ENCODE results near the gene INPP5E. TPM values are rescaled to one million over a fixed set of nuclear protein-coding genes. Genes with fewer than 3 reads are reported as not detected.

The INPP5E gene, protein sequence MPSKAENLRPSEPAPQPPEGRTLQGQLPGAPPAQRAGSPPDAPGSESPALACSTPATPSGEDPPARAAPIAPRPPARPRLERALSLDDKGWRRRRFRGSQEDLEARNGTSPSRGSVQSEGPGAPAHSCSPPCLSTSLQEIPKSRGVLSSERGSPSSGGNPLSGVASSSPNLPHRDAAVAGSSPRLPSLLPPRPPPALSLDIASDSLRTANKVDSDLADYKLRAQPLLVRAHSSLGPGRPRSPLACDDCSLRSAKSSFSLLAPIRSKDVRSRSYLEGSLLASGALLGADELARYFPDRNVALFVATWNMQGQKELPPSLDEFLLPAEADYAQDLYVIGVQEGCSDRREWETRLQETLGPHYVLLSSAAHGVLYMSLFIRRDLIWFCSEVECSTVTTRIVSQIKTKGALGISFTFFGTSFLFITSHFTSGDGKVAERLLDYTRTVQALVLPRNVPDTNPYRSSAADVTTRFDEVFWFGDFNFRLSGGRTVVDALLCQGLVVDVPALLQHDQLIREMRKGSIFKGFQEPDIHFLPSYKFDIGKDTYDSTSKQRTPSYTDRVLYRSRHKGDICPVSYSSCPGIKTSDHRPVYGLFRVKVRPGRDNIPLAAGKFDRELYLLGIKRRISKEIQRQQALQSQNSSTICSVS
- total RNA-seq (2013; cell fraction: nucleolus; rRNA removed) = 32.3 and 36.3 TPM in 2 replicates
- total RNA-seq (2014; rRNA removed) = 6.6 and 7.4 TPM in 2 replicates
- total RNA-seq (2014; rRNA removed; fragmentation: Illumina TruSeq; extraction: Trizol) = 3.4 and 3.6 TPM in 2 replicates
- total RNA-seq (2021) = 13.0 and 15.6 TPM in 2 replicates
- 2.8 TPM for polyA plus RNA-seq (2011; ENCODE audit: low read depth)
- 4.6 and 7.1 TPM in 2 replicates for polyA plus RNA-seq (2011; rRNA removed)
- 8.6 and 10.4 TPM in 2 replicates for polyA plus RNA-seq (2011; cell fraction: cytosol; rRNA removed)
- 78.9 and 90.5 TPM in 2 replicates for polyA plus RNA-seq (2011; cell fraction: nucleus; rRNA removed)
- polyA plus RNA-seq (2012) = 8.4 and 9.5 TPM in 2 replicates
- 2.1 and 3.4 TPM in 2 replicates for polyA plus RNA-seq (2014; fragmentation: Illumina TruSeq; extraction: Trizol)
- polyA plus RNA-seq (2014; fragmentation: Nextera tagmentation; extraction: Ambion mirVana) = 1 to 10 TPM in 1 of 2 experiments, under 1 TPM in 1; 0.24 to 1.2 TPM
- polyA plus RNA-seq (2014; rRNA removed) = 14.8 and 16.0 TPM in 2 replicates
- polyA plus RNA-seq (2016; fragmentation: Nextera tagmentation; extraction: Ambion mirVana) = 1 to 10 TPM; 4.7 to 5.9 TPM
- polyA minus RNA-seq (2011; rRNA and poly(A)+ RNA removed) = 4.3 and 8.1 TPM in 2 replicates
- 4.1 and 4.8 TPM in 2 replicates for polyA minus RNA-seq (2011; cell fraction: cytosol; rRNA and poly(A)+ RNA removed)
- polyA minus RNA-seq (2011; cell fraction: nucleus; rRNA and poly(A)+ RNA removed) = 10.2 and 17.1 TPM in 2 replicates
- Bru-seq, nascent RNA = percentile 60 among the genes with signal in this experiment
- BruChase-seq, experiment 1, labeled RNA remaining after a 6-hour chase = percentile 80 among the genes with signal in this experiment
- percentile 76 among the genes with signal in this experiment for BruChase-seq, experiment 2, labeled RNA remaining after a 2-hour chase
- long read RNA-seq, experiment 1, full-length matches to known transcripts = 5 of 6 reads
- long read RNA-seq, experiment 1, partial matches to known transcripts = 1 of 6 reads
- long read RNA-seq, experiment 1, other reads (novel, unspliced or antisense) = 0 of 6 reads
- long read RNA-seq, experiment 2, full-length matches to known transcripts = 2 of 8 reads
- long read RNA-seq, experiment 2, partial matches to known transcripts = 6 of 8 reads
- long read RNA-seq, experiment 2, other reads (novel, unspliced or antisense) = 0 of 8 reads

DNA sequence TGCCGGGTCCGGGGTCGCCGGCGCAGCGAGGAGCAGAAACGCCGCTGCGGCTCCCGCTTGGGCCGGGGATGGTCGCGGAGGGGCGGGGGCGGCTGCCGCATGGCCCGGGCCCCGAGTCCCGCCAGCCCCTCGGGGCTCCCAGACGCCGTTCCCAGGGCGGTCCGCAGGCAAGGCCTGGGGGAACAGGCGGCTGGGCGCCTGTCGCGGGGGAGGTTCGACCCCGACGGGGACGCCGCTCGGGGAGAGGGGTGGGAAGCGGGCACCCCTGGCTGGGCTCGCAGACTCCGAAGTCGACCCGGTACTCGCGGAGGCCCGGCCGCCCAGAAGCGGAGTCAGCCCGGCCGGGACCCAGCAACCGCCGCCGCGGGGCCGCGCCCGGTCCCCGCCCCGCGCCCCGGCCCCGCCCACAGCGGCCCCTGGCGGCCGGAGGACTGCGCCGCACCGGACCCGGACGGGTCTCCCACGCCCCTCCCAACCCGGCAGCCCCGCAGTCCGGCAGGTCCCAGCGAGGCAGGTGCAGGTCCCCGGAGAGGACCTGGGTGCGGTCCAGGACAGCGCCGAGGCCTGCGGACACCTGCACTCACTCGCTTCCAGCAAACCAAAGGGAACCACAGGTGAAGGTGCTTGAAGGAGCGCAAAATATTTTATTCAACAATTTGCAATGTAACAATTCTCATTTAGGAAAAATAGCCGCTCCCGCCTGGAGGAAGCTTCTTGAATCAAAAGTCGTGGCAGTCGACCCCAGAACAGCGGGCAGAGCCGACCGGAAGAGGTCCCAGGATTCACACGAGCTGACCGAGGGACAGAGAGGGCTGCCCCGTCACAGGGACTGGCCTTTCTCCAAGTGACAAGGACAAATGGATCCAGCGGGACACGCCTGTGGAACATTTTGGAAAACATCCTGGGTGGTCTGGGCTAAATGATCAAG, at the start of gene INPP5E:
Gene INPP5E (minus strand): TSS at position 365 of the 928 bp plus-strand sequence. CDS start 426 bp downstream, outside the sequence.
- ChIA-PET CTCF (interaction anchor here (0.6 to 1.8 kb wide), 3 partner anchors 76 to 407 kb away, joined by 3 to 5 read pairs (median 4); partner anchors contain the start of gene DNLZ), POLR2A (interaction anchor here (0.8 to 1.2 kb wide), 3 partner anchors 22 to 44 kb away, joined by 3 to 5 read pairs (median 3); partner anchors contain the start of genes ENTR1 and PMPCA), RAD21 (ENCODE audit: unreplicated experiment) (interaction anchor here (1.1 kb wide), 1 partner anchor 36 kb away, joined by 3 read pairs; no protein-coding TSS in a partner anchor), SMC1A (ENCODE audit: uncharacterized antibody, unreplicated experiment) (no interaction called here)
- peaks cover 6% of the 10 kb centered on the region; the same call in 1 of the 2 replicates for H3K4me1 ChIP-seq (ENCODE audit: control insufficient read depth, insufficient read depth, low read length)
- no peaks in the 10 kb centered on the region for H4K20me1 ChIP-seq (ENCODE audit: control insufficient read depth, insufficient read depth)
- peak within 1 kb of the TSS; percentile 53 for H3K27ac ChIP-seq (ENCODE audit: control insufficient read depth, insufficient read depth)
- H2AFZ ChIP-seq (ENCODE audit: control insufficient read depth, low read depth, low read length) = peak within 1 kb of the TSS; percentile 80
- peaks cover 40% of the 10 kb centered on the region for H3K79me2 ChIP-seq (ENCODE audit: control insufficient read depth, insufficient read depth, low read length)
- H3K27me3 ChIP-seq (replicated peaks in 1 of 2; ENCODE audit: control insufficient read depth in 2 of 2, insufficient read depth in 2 of 2, low read length in 1 of 2) = no peaks in the 10 kb centered on the region
- ATAC-seq (peak; percentile 83), FAIRE-seq (no peak), DNase-seq (ENCODE audit: low read depth, low spot score) (no peak)
- in situ Hi-C loops (cut with MboI) = no loop called here
- peaks cover 12 to 15% of the 10 kb centered on the region in 2 experiments for H3K36me3 ChIP-seq (ENCODE audit: control insufficient read depth in 2 of 2, insufficient read depth in 2 of 2, low read length in 1 of 2)
- intact Hi-C loops (cut with micrococcal nuclease; ENCODE audit: unreplicated experiment) = no loop called here
- peak within 1 kb of the TSS; percentile 97 for H3K4me3 ChIP-seq
- no TSS peak for BruUV-seq (replicated peaks)
- 27% methylated on average over 26 of the region's 90 CpGs for WGBS (ENCODE audit: insufficient coverage, insufficient replicate concordance, low lambda C conversion rate, missing lambda C conversion rate)
- H3K9me3 ChIP-seq (replicated peaks; ENCODE audit: control insufficient read depth, insufficient read depth, low read length) = no peaks in the 10 kb centered on the region
- H3K4me2 ChIP-seq (ENCODE audit: control insufficient read depth, insufficient read depth) = peak within 1 kb of the TSS; percentile 64
- H3K9ac ChIP-seq (ENCODE audit: control insufficient read depth, insufficient read depth, low read length) = peak within 1 kb of the TSS; percentile 88
- TF ChIP-seq, protein P1, sequence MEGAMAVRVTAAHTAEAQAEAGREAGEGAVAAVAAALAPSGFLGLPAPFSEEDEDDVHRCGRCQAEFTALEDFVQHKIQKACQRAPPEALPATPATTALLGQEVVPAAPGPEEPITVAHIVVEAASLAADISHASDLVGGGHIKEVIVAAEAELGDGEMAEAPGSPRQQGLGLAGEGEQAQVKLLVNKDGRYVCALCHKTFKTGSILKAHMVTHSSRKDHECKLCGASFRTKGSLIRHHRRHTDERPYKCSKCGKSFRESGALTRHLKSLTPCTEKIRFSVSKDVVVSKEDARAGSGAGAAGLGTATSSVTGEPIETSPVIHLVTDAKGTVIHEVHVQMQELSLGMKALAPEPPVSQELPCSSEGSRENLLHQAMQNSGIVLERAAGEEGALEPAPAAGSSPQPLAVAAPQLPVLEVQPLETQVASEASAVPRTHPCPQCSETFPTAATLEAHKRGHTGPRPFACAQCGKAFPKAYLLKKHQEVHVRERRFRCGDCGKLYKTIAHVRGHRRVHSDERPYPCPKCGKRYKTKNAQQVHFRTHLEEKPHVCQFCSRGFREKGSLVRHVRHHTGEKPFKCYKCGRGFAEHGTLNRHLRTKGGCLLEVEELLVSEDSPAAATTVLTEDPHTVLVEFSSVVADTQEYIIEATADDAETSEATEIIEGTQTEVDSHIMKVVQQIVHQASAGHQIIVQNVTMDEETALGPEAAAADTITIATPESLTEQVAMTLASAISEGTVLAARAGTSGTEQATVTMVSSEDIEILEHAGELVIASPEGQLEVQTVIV (IDR thresholded peaks at IDR 0.05; ENCODE audit: borderline replicate concordance, partially characterized antibody) = no peak
- TF ChIP-seq POLR2AphosphoS2 (IDR thresholded peaks at IDR 0.05; ENCODE audit: low read depth, low read length) (peak; percentile 51; the same call in 1 of the 2 replicates), NFIC (IDR thresholded peaks at IDR 0.05; ENCODE audit: low read depth, low read length) (no peak), ZNF207 (IDR thresholded peaks at IDR 0.05; ENCODE audit: borderline replicate concordance) (no peak), TBL1XR1 (IDR thresholded peaks at IDR 0.05; ENCODE audit: low read depth, low read length) (no peak), RAD21 (IDR thresholded peaks at IDR 0.05; ENCODE audit: insufficient read depth, low read depth, low read length) (no peak), MTA3 (IDR thresholded peaks at IDR 0.05; ENCODE audit: borderline replicate concordance, low read length) (no peak), RAD51 (IDR thresholded peaks at IDR 0.05) (no peak), TCF7 (IDR thresholded peaks at IDR 0.05; ENCODE audit: borderline replicate concordance) (no peak), RCOR1 (conservative IDR thresholded peaks at IDR 0.05; ENCODE audit: low read depth, low read length) (no peak)
- TF ChIP-seq, protein P2, sequence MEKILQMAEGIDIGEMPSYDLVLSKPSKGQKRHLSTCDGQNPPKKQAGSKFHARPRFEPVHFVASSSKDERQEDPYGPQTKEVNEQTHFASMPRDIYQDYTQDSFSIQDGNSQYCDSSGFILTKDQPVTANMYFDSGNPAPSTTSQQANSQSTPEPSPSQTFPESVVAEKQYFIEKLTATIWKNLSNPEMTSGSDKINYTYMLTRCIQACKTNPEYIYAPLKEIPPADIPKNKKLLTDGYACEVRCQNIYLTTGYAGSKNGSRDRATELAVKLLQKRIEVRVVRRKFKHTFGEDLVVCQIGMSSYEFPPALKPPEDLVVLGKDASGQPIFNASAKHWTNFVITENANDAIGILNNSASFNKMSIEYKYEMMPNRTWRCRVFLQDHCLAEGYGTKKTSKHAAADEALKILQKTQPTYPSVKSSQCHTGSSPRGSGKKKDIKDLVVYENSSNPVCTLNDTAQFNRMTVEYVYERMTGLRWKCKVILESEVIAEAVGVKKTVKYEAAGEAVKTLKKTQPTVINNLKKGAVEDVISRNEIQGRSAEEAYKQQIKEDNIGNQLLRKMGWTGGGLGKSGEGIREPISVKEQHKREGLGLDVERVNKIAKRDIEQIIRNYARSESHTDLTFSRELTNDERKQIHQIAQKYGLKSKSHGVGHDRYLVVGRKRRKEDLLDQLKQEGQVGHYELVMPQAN (conservative IDR thresholded peaks at IDR 0.05) = peak; percentile 79

Measured in GM12878 (cell line).